Measurements from ENCODE around the gene DNAJC11.
"Not testable (repeated sequence)": the region's sequence is repeated elsewhere in the genome, so short reads cannot be mapped to it uniquely, and the experiment has no call there.

Gene DNAJC11

DNA sequence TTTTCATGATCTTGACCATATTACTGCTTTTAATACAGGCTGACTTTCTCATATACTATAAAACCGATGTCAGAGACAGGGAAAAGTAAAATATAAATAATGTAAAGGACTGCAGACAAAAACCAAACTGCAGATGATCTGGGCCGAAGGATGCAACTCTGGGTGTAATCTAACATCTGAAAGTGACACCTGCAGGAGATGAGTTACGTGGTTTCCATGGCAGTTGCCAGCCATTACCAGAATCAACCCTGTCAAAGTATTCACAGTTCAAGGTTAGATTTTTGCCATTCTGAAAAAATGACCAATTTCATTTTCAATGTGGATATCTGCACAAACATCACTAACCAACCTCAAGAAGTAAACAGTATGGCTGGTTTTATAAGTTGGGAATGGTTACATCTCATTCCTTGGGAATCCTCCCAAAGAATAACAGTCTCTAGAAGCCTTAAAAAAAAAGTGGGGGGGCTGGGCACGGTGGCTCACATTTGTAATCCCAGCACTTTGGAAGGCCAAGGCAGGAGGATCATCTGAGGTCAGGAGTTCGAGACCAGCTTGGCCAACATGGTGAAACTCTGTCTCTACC, 27.7 kb downstream of the DNAJC11 start:
- Histone ChIP-seq H3K27me3 (ENCODE audit: control insufficient read depth, insufficient read depth, low read length) (no peaks in the 10 kb centered on the region), H3K9me3 (ENCODE audit: control insufficient read depth, insufficient read depth, low read length) (no peaks in the 10 kb centered on the region), H3K4me1 (ENCODE audit: control insufficient read depth, insufficient read depth, low read length) (no peaks in the 10 kb centered on the region), H3K4me3 (ENCODE audit: low read depth, low read length) (no peak overlapping the region), H3K36me3 (ENCODE audit: control insufficient read depth, insufficient read depth, low read length) (peaks cover 68% of the 10 kb centered on the region), H3K9ac (ENCODE audit: low read depth, low read length) (no peak overlapping the region), H3K27ac (ENCODE audit: low read depth, low read length) (no peak overlapping the region)

DNA sequence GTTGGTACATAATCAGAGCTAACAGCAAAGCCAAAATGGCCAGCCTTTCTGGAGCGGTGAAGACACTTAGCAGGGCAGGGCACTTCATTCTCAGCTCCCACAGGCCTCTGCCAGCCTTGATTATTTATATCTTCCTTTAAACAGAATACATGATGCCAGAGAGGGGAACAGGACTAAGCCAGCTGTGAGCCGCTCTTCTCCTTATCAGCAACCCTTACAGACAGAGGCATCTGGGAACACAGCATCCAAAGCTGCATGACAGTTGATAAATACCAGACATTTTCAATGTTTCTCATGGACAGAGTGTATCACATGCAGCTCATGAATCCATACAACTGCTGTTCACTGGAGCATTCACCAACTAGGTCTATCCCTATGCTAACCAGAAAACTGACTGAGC, 29.1 kb downstream of the DNAJC11 start:
- no peaks in the 10 kb centered on the region for H3K9me3 ChIP-seq (ENCODE audit: control insufficient read depth, insufficient read depth, low read length)
- H3K36me3 ChIP-seq (ENCODE audit: control insufficient read depth, insufficient read depth, low read length) = peaks cover 62% of the 10 kb centered on the region
- H3K9ac ChIP-seq (ENCODE audit: low read depth, low read length) = no peak overlapping the region
- H3K27me3 ChIP-seq (ENCODE audit: control insufficient read depth, insufficient read depth, low read length) = no peaks in the 10 kb centered on the region
- no peak overlapping the region for H3K4me3 ChIP-seq (ENCODE audit: low read depth, low read length)
- no peaks in the 10 kb centered on the region for H3K4me1 ChIP-seq (ENCODE audit: control insufficient read depth, insufficient read depth, low read length)
- no peak overlapping the region for H3K27ac ChIP-seq (ENCODE audit: low read depth, low read length)

- Histone ChIP-seq H3K9ac (ENCODE audit: low read depth, low read length) (no peak overlapping the region), H3K4me1 (ENCODE audit: control insufficient read depth, insufficient read depth, low read length) (no peaks in the 10 kb centered on the region), H3K27ac (ENCODE audit: low read depth, low read length) (no peak overlapping the region), H3K36me3 (ENCODE audit: control insufficient read depth, insufficient read depth, low read length) (peaks cover 53% of the 10 kb centered on the region), H3K9me3 (ENCODE audit: control insufficient read depth, insufficient read depth, low read length) (no peaks in the 10 kb centered on the region), H3K27me3 (ENCODE audit: control insufficient read depth, insufficient read depth, low read length) (no peaks in the 10 kb centered on the region), H3K4me3 (ENCODE audit: low read depth, low read length) (no peak overlapping the region)
These were observed 33.1 kb downstream of the DNAJC11 start for GRCh38 chr1:6668503-6668902.

DNA sequence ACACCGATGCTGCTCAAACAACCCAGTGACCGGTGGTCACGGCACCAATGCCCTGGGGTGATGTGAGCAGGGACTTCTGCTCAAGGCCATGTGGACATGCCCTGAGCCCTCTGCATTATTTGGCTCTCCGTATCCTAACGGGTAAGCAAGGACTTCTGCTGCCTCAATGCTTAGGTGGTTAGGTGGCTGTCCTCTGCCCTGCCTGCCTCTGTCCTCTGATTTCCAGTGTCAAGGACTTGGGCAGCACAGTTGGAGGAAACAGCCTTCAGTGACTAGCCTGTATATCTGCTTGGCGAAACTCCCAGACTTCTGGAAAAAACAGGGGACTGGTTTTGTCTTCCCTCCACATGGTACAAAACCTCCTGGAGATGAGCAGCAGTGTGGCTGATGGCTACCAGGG, 34.5 kb downstream of the DNAJC11 start:
- no peak overlapping the region for H3K4me3 ChIP-seq (ENCODE audit: low read depth, low read length)
- no peaks in the 10 kb centered on the region for H3K27me3 ChIP-seq (ENCODE audit: control insufficient read depth, insufficient read depth, low read length)
- H3K4me1 ChIP-seq (ENCODE audit: control insufficient read depth, insufficient read depth, low read length) = no peaks in the 10 kb centered on the region
- no peak overlapping the region for H3K27ac ChIP-seq (ENCODE audit: low read depth, low read length)
- no peaks in the 10 kb centered on the region for H3K9me3 ChIP-seq (ENCODE audit: control insufficient read depth, insufficient read depth, low read length)
- no peak overlapping the region for H3K9ac ChIP-seq (ENCODE audit: low read depth, low read length)
- H3K36me3 ChIP-seq (ENCODE audit: control insufficient read depth, insufficient read depth, low read length) = peaks cover 46% of the 10 kb centered on the region

GRCh38 chr1:6666696-6667095, 34.9 kb downstream of the DNAJC11 start:
- no peak overlapping the region for H3K4me3 ChIP-seq (ENCODE audit: low read depth, low read length)
- H3K4me1 ChIP-seq (ENCODE audit: control insufficient read depth, insufficient read depth, low read length) = no peaks in the 10 kb centered on the region
- no peaks in the 10 kb centered on the region for H3K27me3 ChIP-seq (ENCODE audit: control insufficient read depth, insufficient read depth, low read length)
- peaks cover 46% of the 10 kb centered on the region for H3K36me3 ChIP-seq (ENCODE audit: control insufficient read depth, insufficient read depth, low read length)
- H3K9me3 ChIP-seq (ENCODE audit: control insufficient read depth, insufficient read depth, low read length) = no peaks in the 10 kb centered on the region
- H3K27ac ChIP-seq (ENCODE audit: low read depth, low read length) = no peak overlapping the region
- H3K9ac ChIP-seq (ENCODE audit: low read depth, low read length) = no peak overlapping the region

DNA sequence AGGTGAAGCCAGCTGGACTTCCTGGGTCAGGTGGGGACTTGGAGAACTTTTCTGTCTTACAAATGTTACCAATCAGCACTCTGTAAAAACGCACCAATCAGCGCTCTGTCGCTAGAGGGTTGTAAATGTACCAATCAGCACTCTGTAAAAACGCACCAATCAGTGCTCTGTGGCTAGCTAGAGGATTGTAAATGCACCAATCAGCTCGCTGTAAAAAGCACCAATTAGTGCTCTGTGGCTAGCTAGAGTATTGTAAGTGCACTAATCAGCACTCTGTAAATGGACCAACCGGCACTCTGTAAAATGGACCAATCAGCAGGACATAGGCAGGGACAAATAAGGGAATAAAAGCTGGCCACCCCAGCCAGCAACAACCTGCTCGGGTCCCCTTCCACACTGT, 39.1 kb downstream of the DNAJC11 start:
- H3K36me3 ChIP-seq (ENCODE audit: control insufficient read depth, insufficient read depth, low read length) = peaks cover 41% of the 10 kb centered on the region

DNA sequence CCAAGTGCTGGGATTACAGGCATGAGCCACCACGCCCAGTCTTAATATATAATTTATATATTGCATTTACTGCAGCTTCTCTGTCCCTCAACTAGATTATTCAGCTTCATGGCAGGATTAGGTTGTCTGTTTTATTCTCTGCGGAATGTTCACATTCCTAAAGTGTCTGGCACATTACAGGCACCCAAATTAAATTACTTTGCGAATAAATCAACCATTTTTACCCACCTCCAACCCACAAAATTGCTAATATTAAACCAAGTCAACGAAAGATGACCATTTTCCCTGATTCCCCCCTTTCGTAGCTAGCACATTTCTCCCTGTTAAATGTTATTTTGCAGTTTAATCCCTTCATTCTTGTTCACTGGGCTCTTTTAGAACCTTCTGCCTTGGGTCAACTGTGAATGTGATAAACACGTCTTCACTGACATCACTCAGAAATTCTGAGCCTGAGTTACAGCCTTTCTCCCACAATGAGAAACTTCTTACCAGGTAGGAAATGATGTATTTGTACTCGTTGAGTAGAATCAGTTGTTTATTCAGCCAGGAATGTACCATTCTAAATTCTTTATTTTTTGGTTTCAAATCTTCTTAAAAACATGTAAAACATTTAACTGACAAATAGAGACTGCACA, 41.1 kb downstream of the DNAJC11 start:
- H3K9me3 ChIP-seq (ENCODE audit: control insufficient read depth, insufficient read depth, low read length) = no peaks in the 10 kb centered on the region
- H3K4me1 ChIP-seq (ENCODE audit: control insufficient read depth, insufficient read depth, low read length) = no peaks in the 10 kb centered on the region
- H3K9ac ChIP-seq (ENCODE audit: low read depth, low read length) = no peak overlapping the region
- no peak overlapping the region for H3K4me3 ChIP-seq (ENCODE audit: low read depth, low read length)
- H3K27ac ChIP-seq (ENCODE audit: low read depth, low read length) = no peak overlapping the region
- H3K36me3 ChIP-seq (ENCODE audit: control insufficient read depth, insufficient read depth, low read length) = peaks cover 28% of the 10 kb centered on the region
- no peaks in the 10 kb centered on the region for H3K27me3 ChIP-seq (ENCODE audit: control insufficient read depth, insufficient read depth, low read length)

More for the DNA sequence above, 39.1 kb downstream of the DNAJC11 start:
- not testable (repeated sequence) for H3K27me3 ChIP-seq (ENCODE audit: control insufficient read depth, insufficient read depth, low read length); H3K4me3 ChIP-seq (ENCODE audit: low read depth, low read length); H3K9me3 ChIP-seq (ENCODE audit: control insufficient read depth, insufficient read depth, low read length); H3K9ac ChIP-seq (ENCODE audit: low read depth, low read length); H3K4me1 ChIP-seq (ENCODE audit: control insufficient read depth, insufficient read depth, low read length); H3K27ac ChIP-seq (ENCODE audit: low read depth, low read length)

- Histone ChIP-seq H3K36me3 (ENCODE audit: control insufficient read depth, insufficient read depth, low read length) (peaks cover 32% of the 10 kb centered on the region), H3K9ac (ENCODE audit: low read depth, low read length) (no peak overlapping the region), H3K9me3 (ENCODE audit: control insufficient read depth, insufficient read depth, low read length) (no peaks in the 10 kb centered on the region), H3K27ac (ENCODE audit: low read depth, low read length) (no peak overlapping the region), H3K4me1 (ENCODE audit: control insufficient read depth, insufficient read depth, low read length) (no peaks in the 10 kb centered on the region), H3K4me3 (ENCODE audit: low read depth, low read length) (no peak overlapping the region), H3K27me3 (ENCODE audit: control insufficient read depth, insufficient read depth, low read length) (no peaks in the 10 kb centered on the region)
These were observed 43.1 kb downstream of the DNAJC11 start for GRCh38 chr1:6658359-6659060.

GRCh38 chr1:6657138-6657537, 44.5 kb downstream of the DNAJC11 start:
- Histone ChIP-seq H3K27me3 (ENCODE audit: control insufficient read depth, insufficient read depth, low read length) (no peaks in the 10 kb centered on the region), H3K9ac (ENCODE audit: low read depth, low read length) (no peak overlapping the region), H3K9me3 (ENCODE audit: control insufficient read depth, insufficient read depth, low read length) (no peaks in the 10 kb centered on the region), H3K4me1 (ENCODE audit: control insufficient read depth, insufficient read depth, low read length) (no peaks in the 10 kb centered on the region), H3K36me3 (ENCODE audit: control insufficient read depth, insufficient read depth, low read length) (peaks cover 42% of the 10 kb centered on the region), H3K27ac (ENCODE audit: low read depth, low read length) (no peak overlapping the region), H3K4me3 (ENCODE audit: low read depth, low read length) (no peak overlapping the region)

- no peak overlapping the region for H3K4me3 ChIP-seq (ENCODE audit: low read depth, low read length)
- no peaks in the 10 kb centered on the region for H3K4me1 ChIP-seq (ENCODE audit: control insufficient read depth, insufficient read depth, low read length)
- H3K9ac ChIP-seq (ENCODE audit: low read depth, low read length) = no peak overlapping the region
- no peaks in the 10 kb centered on the region for H3K9me3 ChIP-seq (ENCODE audit: control insufficient read depth, insufficient read depth, low read length)
- H3K27me3 ChIP-seq (ENCODE audit: control insufficient read depth, insufficient read depth, low read length) = no peaks in the 10 kb centered on the region
- peaks cover 58% of the 10 kb centered on the region for H3K36me3 ChIP-seq (ENCODE audit: control insufficient read depth, insufficient read depth, low read length)
- H3K27ac ChIP-seq (ENCODE audit: low read depth, low read length) = no peak overlapping the region
These were observed 48.0 kb downstream of the DNAJC11 start for GRCh38 chr1:6653436-6654290.

DNA sequence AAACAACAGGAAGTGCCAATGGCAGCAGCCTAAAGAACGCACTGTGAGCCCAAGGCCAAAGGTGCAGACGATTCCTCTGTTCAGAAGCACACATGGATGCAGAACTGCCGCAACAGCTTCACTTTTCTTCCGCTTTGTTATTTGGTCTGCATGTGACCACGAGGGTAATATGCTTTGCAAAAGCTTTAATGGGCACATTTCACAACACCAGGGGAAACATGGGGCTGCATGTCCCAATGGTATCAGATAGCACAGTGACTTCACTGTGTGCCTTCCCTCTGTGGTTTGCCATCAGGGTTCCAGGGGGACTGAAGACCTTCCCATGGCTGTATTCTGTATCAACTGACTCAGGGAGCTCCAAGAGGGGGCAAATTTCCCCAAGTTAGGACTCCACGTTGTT, 48.6 kb downstream of the DNAJC11 start:
- H3K4me3 ChIP-seq (ENCODE audit: low read depth, low read length) = no peak overlapping the region
- no peak overlapping the region for H3K27ac ChIP-seq (ENCODE audit: low read depth, low read length)
- no peaks in the 10 kb centered on the region for H3K9me3 ChIP-seq (ENCODE audit: control insufficient read depth, insufficient read depth, low read length)
- no peaks in the 10 kb centered on the region for H3K4me1 ChIP-seq (ENCODE audit: control insufficient read depth, insufficient read depth, low read length)
- peaks cover 57% of the 10 kb centered on the region for H3K36me3 ChIP-seq (ENCODE audit: control insufficient read depth, insufficient read depth, low read length)
- no peak overlapping the region for H3K9ac ChIP-seq (ENCODE audit: low read depth, low read length)
- no peaks in the 10 kb centered on the region for H3K27me3 ChIP-seq (ENCODE audit: control insufficient read depth, insufficient read depth, low read length)
